Pancreas (tissue), 10 donors: ENCODE measurements around the gene USP51. TPM values are rescaled to one million over a fixed set of nuclear protein-coding genes. Genes with fewer than 3 reads are reported as not detected.

Source experiments
- ATAC-seq, 4 donors: fragments of 200-7000 bp; cut with Tn5 transposase; one replicate each; pipeline versions ENCODE4 v1.8.0 to v1.9.1; 2020; ENCODE audit warnings: mild to moderate bottlenecking in 4 of 4, moderate library complexity in 4 of 4
- DNase-seq, 6 donors: peaks; one replicate each; pipeline ENCODE4 v3.0.0-alpha.2; 2020
- FAIRE-seq: peaks from 2 replicates; lab custom pipeline; 2012; peaks lifted over from hg19 to GRCh38; lab: Jason Lieb, UNC
- H3K27ac ChIP-seq, 4 donors: fragments of 200-600 bp; sonication (generic); 1 replicate in 3 of 4; 2 replicates in 1 of 4; pipeline versions ENCODE4 v1.5.0 to v1.8.0; 2020
- H3K27me3 ChIP-seq, 4 donors: fragments of 200-600 bp; one replicate each; pipeline ENCODE4 v1.8.0; 2021
- H3K36me3 ChIP-seq, 3 donors: fragments of 200-600 bp; sonication (generic) in 1 of 3; one replicate each; pipeline versions ENCODE4 v1.5.0 to v1.8.0; 2020 to 2021
- H3K4me1 ChIP-seq, 3 donors: fragments of 200-600 bp; one replicate each; pipeline ENCODE4 v1.8.0; 2021
- H3K4me3 ChIP-seq, 4 donors: fragments of 200-600 bp; sonication (generic) in 2 of 4; one replicate each; pipeline versions ENCODE4 v1.5.0 to v1.8.0; 2020 to 2021
- H3K9me3 ChIP-seq, 4 donors: fragments of 200-600 bp; one replicate each; pipeline ENCODE4 v1.8.0; 2021
- WGBS, 2 donors: extraction: QIAGEN DNeasy Blood & Tissue Kit; methylation state at CpG; one replicate each; pipeline ENCODE4 v1.1.7; 2013; 5-methylcytosine and 5-hydroxymethylcytosine counted together
- intact Hi-C, 3 donors: fragments of 100-400 bp; cut with DNase I; formaldehyde crosslinking; loops; one replicate each; pipeline versions ENCODE4 v1.11.1 to v1.14.2; 2022
- polyA plus RNA-seq, 2 donors: library from polyadenylated mRNA; stranded (reverse); fragments of 200-250 nt; gene quantifications; one replicate each; pipeline ENCODE4 v1.2.3, GENCODE V29; 2013
- total RNA-seq, 6 donors: library from RNA; stranded (reverse); fragmentation: NEBNext Ultra II Directional in 4 of 6; extraction: Animal tissue kit (Norgen Biotek cat#: 25700) in 4 of 6; gene quantifications; one replicate each; pipeline versions ENCODE4 v1.2.1 to v1.2.4, GENCODE V29; 2021 to 2023
- TF ChIP-seq, protein P1 (sequence below), 4 donors: fragments of 200-600 bp; sonication (generic) in 3 of 4; IDR thresholded peaks; one replicate each; pipeline versions ENCODE4 v1.5.0 to v1.8.0; 2021; ENCODE audit warnings: antibody characterized with exemption in 4 of 4
- donor health status: healthy with polysubstance abuse.
- donor health status: DM: no; HTN: no; CAD: no; lungs with moderate emphysema.
- donor health status: DM: no; HTN: no; CAD: no.
- donor health status: control.
- donor health status: control.
- donor health status: Bipolar disorder and iron deficiency.
- donor health status: DM: yes; HTN: yes; CAD: no.
- donor health status: DM: no; HTN: no; CAD: no.
- donor health status: DM: no; HTN: no; CAD: no.
- donor health status: DM: yes; HTN: yes; CAD: no.

The USP51 gene
- 1 to 10 TPM in 5 of 6 donors, under 1 TPM in 1; 0.69 to 1.9 (median 1.3) TPM for total RNA-seq
- polyA plus RNA-seq = 1 to 10 TPM in 1 of 2 donors, under 1 TPM in 1; 0.65 to 2.2 TPM

DNA sequence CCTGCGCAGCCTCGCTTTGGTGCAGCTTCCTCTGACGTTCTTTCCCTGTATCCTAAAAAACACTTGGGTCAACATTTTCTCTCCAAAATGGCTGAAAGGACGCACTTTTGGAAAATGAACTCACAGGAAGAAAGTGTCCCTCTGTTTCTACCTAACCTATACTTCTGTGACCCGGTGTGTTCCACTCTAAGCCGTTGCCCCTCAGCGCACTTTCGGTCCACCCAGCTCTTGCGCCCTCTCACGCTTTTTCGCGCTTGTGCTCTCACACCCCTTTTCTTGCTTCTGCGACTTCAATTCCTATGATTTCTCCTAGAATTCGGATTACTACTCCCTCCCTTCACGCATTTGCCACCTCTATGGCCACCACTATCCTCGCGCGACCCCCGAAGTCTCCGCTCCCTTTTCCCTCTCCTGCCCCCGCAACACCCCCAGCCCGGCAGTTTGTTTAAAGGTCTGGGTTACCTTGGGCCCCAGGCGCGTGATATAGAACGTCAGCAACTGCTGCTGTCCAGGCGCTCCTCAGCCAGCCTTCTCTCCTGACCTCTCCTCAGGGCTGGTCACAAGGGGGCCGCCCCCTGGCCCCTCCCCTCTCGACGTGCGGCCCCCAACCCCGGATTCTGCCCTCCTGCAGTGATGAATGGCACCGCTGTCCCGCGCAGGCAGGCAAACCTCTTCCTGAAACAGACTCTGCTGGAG is at the start of gene USP51:
Gene USP51 (minus strand): TSS at position 535 of the 696 bp plus-strand sequence. CDS start 909 bp downstream, outside the sequence.
- Histone ChIP-seq H3K9me3 (no peaks in the 10 kb centered on the region), H3K27ac (peak within 1 kb of the TSS; percentile 48 to 87 (median 75)), H3K36me3 (no peaks in the 10 kb centered on the region), H3K27me3 (peaks cover 0 to 5% (median 0%) of the 10 kb centered on the region in 4 donors), H3K4me1 (no peaks in the 10 kb centered on the region), H3K4me3 (peak within 1 kb of the TSS; percentile 23 to 56 (median 46))
- 1 to 29% methylated on average over 34 of the region's 34 CpGs for WGBS, 2 donors
- peak in 5 of 6 donors; percentile 28 to 67 (median 50) for DNase-seq
- ATAC-seq = peak; percentile 48 to 82 (median 68)
- FAIRE-seq = no peak
- TF ChIP-seq, protein P1, sequence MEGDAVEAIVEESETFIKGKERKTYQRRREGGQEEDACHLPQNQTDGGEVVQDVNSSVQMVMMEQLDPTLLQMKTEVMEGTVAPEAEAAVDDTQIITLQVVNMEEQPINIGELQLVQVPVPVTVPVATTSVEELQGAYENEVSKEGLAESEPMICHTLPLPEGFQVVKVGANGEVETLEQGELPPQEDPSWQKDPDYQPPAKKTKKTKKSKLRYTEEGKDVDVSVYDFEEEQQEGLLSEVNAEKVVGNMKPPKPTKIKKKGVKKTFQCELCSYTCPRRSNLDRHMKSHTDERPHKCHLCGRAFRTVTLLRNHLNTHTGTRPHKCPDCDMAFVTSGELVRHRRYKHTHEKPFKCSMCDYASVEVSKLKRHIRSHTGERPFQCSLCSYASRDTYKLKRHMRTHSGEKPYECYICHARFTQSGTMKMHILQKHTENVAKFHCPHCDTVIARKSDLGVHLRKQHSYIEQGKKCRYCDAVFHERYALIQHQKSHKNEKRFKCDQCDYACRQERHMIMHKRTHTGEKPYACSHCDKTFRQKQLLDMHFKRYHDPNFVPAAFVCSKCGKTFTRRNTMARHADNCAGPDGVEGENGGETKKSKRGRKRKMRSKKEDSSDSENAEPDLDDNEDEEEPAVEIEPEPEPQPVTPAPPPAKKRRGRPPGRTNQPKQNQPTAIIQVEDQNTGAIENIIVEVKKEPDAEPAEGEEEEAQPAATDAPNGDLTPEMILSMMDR (IDR thresholded peaks at IDR 0.05) = no peak
- intact Hi-C loops = no loop called here

DNA sequence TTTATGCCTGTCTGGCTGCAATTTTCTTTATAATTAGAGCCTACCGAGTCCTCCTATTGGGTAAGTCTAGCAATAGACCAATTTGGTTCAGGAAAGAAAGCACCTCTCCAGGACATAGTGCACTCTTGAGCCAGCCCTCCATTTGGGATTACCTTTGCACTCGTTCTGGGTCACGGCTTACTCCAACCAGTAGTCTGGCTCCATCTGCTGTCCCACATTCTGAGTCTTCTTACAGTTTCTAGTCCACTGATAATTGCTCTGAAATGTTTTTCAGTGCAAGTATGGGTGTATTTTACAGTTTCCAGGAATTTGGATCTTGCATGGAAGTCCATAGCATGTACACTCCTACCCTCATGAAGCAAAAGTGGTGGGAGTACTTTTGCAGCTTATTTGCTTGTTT is 34.8 kb upstream of the USP51 start:
- ATAC-seq (peak in 1 of 4 donors; percentile 29), DNase-seq (no peak), FAIRE-seq (peak; percentile 13)
- Histone ChIP-seq H3K36me3 (no peaks in the 10 kb centered on the region), H3K9me3 (no peaks in the 10 kb centered on the region), H3K4me1 (no peaks in the 10 kb centered on the region), H3K27me3 (peaks cover 0 to 26% (median 3%) of the 10 kb centered on the region in 4 donors), H3K4me3 (no peak overlapping the region), H3K27ac (no peak overlapping the region)
- WGBS, 2 donors = 27 to 41% methylated on average over 3 of the region's 3 CpGs
- TF ChIP-seq, protein P1 (IDR thresholded peaks at IDR 0.05) = no peak
- intact Hi-C loops = no loop called here

- H3K9me3 ChIP-seq = no peaks in the 10 kb centered on the region
- no peaks in the 10 kb centered on the region for H3K4me1 ChIP-seq
- WGBS, 2 donors = 53 to 56% methylated on average over 1 of the region's 1 CpG
- no peak for ATAC-seq
- intact Hi-C loops = no loop called here
- no peak overlapping the region for H3K4me3 ChIP-seq
- no peak for DNase-seq
- H3K36me3 ChIP-seq = no peaks in the 10 kb centered on the region
- no peak for FAIRE-seq
- H3K27ac ChIP-seq = no peak overlapping the region
- H3K27me3 ChIP-seq = peaks cover 0 to 26% (median 3%) of the 10 kb centered on the region in 4 donors
- TF ChIP-seq, protein P1 (IDR thresholded peaks at IDR 0.05) = no peak
Observed at GRCh38 chrX:55523356-55523755, 33.7 kb upstream of the USP51 start.

GRCh38 chrX:55522596-55523276 is 33.1 kb upstream of the USP51 start:
- Histone ChIP-seq H3K27me3 (peaks cover 0 to 26% (median 3%) of the 10 kb centered on the region in 4 donors), H3K4me3 (no peak overlapping the region), H3K9me3 (no peaks in the 10 kb centered on the region), H3K27ac (no peak overlapping the region), H3K4me1 (no peaks in the 10 kb centered on the region), H3K36me3 (no peaks in the 10 kb centered on the region)
- no peak for ATAC-seq
- TF ChIP-seq, protein P1 (IDR thresholded peaks at IDR 0.05) = no peak
- FAIRE-seq = no peak
- 60 to 62% methylated on average over 16 to 17 of the region's 17 CpGs for WGBS, 2 donors
- no peak for DNase-seq
- intact Hi-C loops = no loop called here
